ENCODE measurements around the gene DALRD3. TPM values are rescaled to one million over a fixed set of nuclear protein-coding genes. Genes with fewer than 3 reads are reported as not detected.

DALRD3 gene
- total RNA-seq, 2 experiments from 2014 or later, result 20.2 to 22.8 TPM

GRCh38 chr3:49015765-49016164 lies 2.6 kb downstream of the DALRD3 start:
- DNase-seq (no peak), ATAC-seq (no peak)
- Mint-ChIP-seq H3K27ac (no peak overlapping the region), H3K4me3 (no peak overlapping the region), H3K4me1 (ENCODE audit: low read depth) (peaks cover 16% of the 10 kb centered on the region), H3K27me3 (no peaks in the 10 kb centered on the region), H3K9me3 (no peaks in the 10 kb centered on the region), H3K36me3 (ENCODE audit: low read depth) (peaks cover 23% of the 10 kb centered on the region)
- intact Hi-C loops (cut with micrococcal nuclease), result no loop called here
- no peak for TF ChIP-seq CTCF (IDR thresholded peaks at IDR 0.05)
- ChIA-PET CTCF (interaction anchor here (1.1 to 8.6 kb wide), 3 partner anchors 8 to 79 kb away, joined by 3 to 78 read pairs (median 18); partner anchors contain the start of genes P4HTM and WDR6), POLR2A (interaction anchor here (1.0 to 12.0 kb wide), 6 partner anchors 8 to 78 kb away, joined by 3 to 200 read pairs (median 14); partner anchors contain the start of genes IMPDH2, NDUFAF3, QRICH1 and WDR6)

GRCh38 chr3:49015072-49015471 lies 3.3 kb downstream of the DALRD3 start:
- TF ChIP-seq CTCF (IDR thresholded peaks at IDR 0.05), result no peak
- no peak for ATAC-seq
- H3K36me3 Mint-ChIP-seq (ENCODE audit: low read depth), result peaks cover 16% of the 10 kb centered on the region
- no peak for DNase-seq
- no peaks in the 10 kb centered on the region for H3K27me3 Mint-ChIP-seq
- POLR2A ChIA-PET, result interaction anchor here (1.0 to 7.9 kb wide), 6 partner anchors 9 to 78 kb away, joined by 3 to 90 read pairs (median 4); partner anchors contain the start of genes IMPDH2, NDUFAF3 and QRICH1
- H3K9me3 Mint-ChIP-seq, result no peaks in the 10 kb centered on the region
- no peak overlapping the region for H3K27ac Mint-ChIP-seq
- intact Hi-C loops (cut with micrococcal nuclease), result no loop called here
- CTCF ChIA-PET, result interaction anchor here (0.9 to 8.6 kb wide), 2 partner anchors 24 to 28 kb away, joined by 5 to 78 read pairs; partner anchors contain the start of gene P4HTM
- H3K4me1 Mint-ChIP-seq (ENCODE audit: low read depth), result peaks cover 13% of the 10 kb centered on the region
- H3K4me3 Mint-ChIP-seq, result no peak overlapping the region

- peak; percentile 67 for DNase-seq
- peak; percentile 51 for ATAC-seq
- ChIA-PET CTCF (interaction anchor here (0.5 to 8.6 kb wide), 10 partner anchors 8 to 26 kb away, joined by 3 to 78 read pairs (median 4); partner anchors contain the start of genes IMPDH2, NDUFAF3 and P4HTM), POLR2A (interaction anchor here (0.6 to 7.9 kb wide), 6 partner anchors 10 to 159 kb away, joined by 3 to 90 read pairs (median 6); partner anchors contain the start of genes IMPDH2 and NDUFAF3)
- Mint-ChIP-seq H3K4me3 (no peak overlapping the region), H3K36me3 (ENCODE audit: low read depth) (peaks cover 18% of the 10 kb centered on the region), H3K27ac (no peak overlapping the region), H3K27me3 (no peaks in the 10 kb centered on the region), H3K9me3 (no peaks in the 10 kb centered on the region), H3K4me1 (ENCODE audit: low read depth) (peaks cover 11% of the 10 kb centered on the region)
- peak; percentile 45 for TF ChIP-seq CTCF (IDR thresholded peaks at IDR 0.05)
- intact Hi-C loops (cut with micrococcal nuclease), result no loop called here
These were observed 4.4 kb downstream of the DALRD3 start for GRCh38 chr3:49013738-49014660.

- no peak overlapping the region for H3K27ac Mint-ChIP-seq
- ChIA-PET POLR2A (interaction anchor here (1.3 to 7.9 kb wide), 5 partner anchors 11 to 69 kb away, joined by 3 to 90 read pairs (median 6); partner anchors contain the start of genes IMPDH2 and NDUFAF3), CTCF (interaction anchor here (0.5 to 8.6 kb wide), 7 partner anchors 9 to 26 kb away, joined by 3 to 78 read pairs (median 4); partner anchors contain the start of genes IMPDH2, NDUFAF3 and P4HTM)
- no peak for DNase-seq
- peaks cover 13% of the 10 kb centered on the region for H3K4me1 Mint-ChIP-seq (ENCODE audit: low read depth)
- no peaks in the 10 kb centered on the region for H3K9me3 Mint-ChIP-seq
- H3K36me3 Mint-ChIP-seq (ENCODE audit: low read depth), result peaks cover 19% of the 10 kb centered on the region
- H3K27me3 Mint-ChIP-seq, result no peaks in the 10 kb centered on the region
- no peak overlapping the region for H3K4me3 Mint-ChIP-seq
- intact Hi-C loops (cut with micrococcal nuclease), result no loop called here
- ATAC-seq, result no peak
- no peak for TF ChIP-seq CTCF (IDR thresholded peaks at IDR 0.05)
These were observed 5.2 kb downstream of the DALRD3 start for GRCh38 chr3:49013113-49013737.

Measured in activated CD8-positive, alpha-beta T cell treated with anti-CD3 and anti-CD28 coated beads for 36 hours (primary cell).